OCI-LY3 (cell line): ENCODE measurements around the gene D2HGDH.
A peak's percentile ranks its signal among the peaks of the same experiment; 100 is the strongest.

Experiments
- H2AFZ ChIP-seq: fragments of 200-600, 300-600 bp; shearing (Covaris generic); 2 replicates; pipeline ENCODE4 v1.6.0; 2014; ENCODE audit warnings: antibody characterized with exemption, low read depth, low read length
- H3K27ac ChIP-seq: fragments of 200-600, 300-600 bp; sonication (generic); 2 replicates; pipeline ENCODE4 v1.5.1; 2014; ENCODE audit warnings: mild to moderate bottlenecking, low read length, moderate library complexity, mixed read lengths
- H3K27me3 ChIP-seq: fragments of 200-600, 300-600 bp; sonication (generic); 2 replicates; pipeline ENCODE4 v1.6.1; 2014; ENCODE audit warnings: low read depth, low read length, mixed read lengths
- H3K36me3 ChIP-seq: fragments of 200-600, 300-600 bp; sonication (generic); replicated peaks from 2 replicates; pipeline ENCODE3; 2014; ENCODE audit warnings: low read depth, low read length, mixed read lengths
- H3K4me1 ChIP-seq: fragments of 300-600, 200-600 bp; sonication (generic); 2 replicates; pipeline ENCODE4 v1.6.1; 2014; ENCODE audit warnings: low read length, mixed read lengths
- H3K4me2 ChIP-seq: fragments of 200-600, 300-600 bp; sonication (generic); 2 replicates; pipeline ENCODE4 v1.6.1; 2014; ENCODE audit warnings: low read length, mixed read lengths
- H3K4me3 ChIP-seq: fragments of 300-600, 200-600 bp; sonication (generic); 2 replicates; pipeline ENCODE4 v1.5.1; 2014; ENCODE audit warnings: antibody characterized with exemption, mild to moderate bottlenecking, low read length, moderate library complexity
- H3K79me2 ChIP-seq: fragments of 300-600, 200-600 bp; shearing (Covaris generic); 2 replicates; pipeline ENCODE4 v1.6.1; 2014; ENCODE audit warnings: mild to moderate bottlenecking, low read length, mixed read lengths
- H3K9ac ChIP-seq: fragments of 300-600, 200-600 bp; shearing (Covaris generic); 2 replicates; pipeline ENCODE4 v1.6.0; 2014; ENCODE audit warnings: mild to moderate bottlenecking, low read length, moderate library complexity
- H3K9me3 ChIP-seq: fragments of 200-600, 300-600 bp; shearing (Covaris generic); 2 replicates; pipeline ENCODE4 v1.6.1; 2014; ENCODE audit warnings: low read length, mixed read lengths; ENCODE audit not compliant: insufficient read depth
- H4K20me1 ChIP-seq: fragments of 200-600, 300-600 bp; sonication (generic); 2 replicates; pipeline ENCODE4 v1.6.1; 2016; ENCODE audit warnings: low read length, mixed read lengths; ENCODE audit not compliant: insufficient read depth
- CTCF ChIP-seq: fragments of 200-600, 300-600 bp; sonication (generic); IDR thresholded peaks from 2 replicates; pipeline ENCODE4 v1.5.1; 2014; ENCODE audit warnings: antibody characterized with exemption, low read length, low read depth
- EZH2phosphoT487 ChIP-seq: fragments of 200-600 bp; shearing (Covaris generic); IDR thresholded peaks from 2 replicates; pipeline ENCODE4 v1.6.1; 2018; ENCODE audit warnings: antibody characterized with exemption, mixed run types, low read depth

The D2HGDH gene

GRCh38 chr2:241690202-241690717, 44.2 kb upstream of the D2HGDH start:
- peaks cover 37% of the 10 kb centered on the region for H3K79me2 ChIP-seq
- H3K36me3 ChIP-seq, result peaks cover 12% of the 10 kb centered on the region
- H3K27me3 ChIP-seq, result no peaks in the 10 kb centered on the region

GRCh38 chr2:241692448-241692847, 42.0 kb upstream of the D2HGDH start:
- H3K36me3 ChIP-seq, result peaks cover 12% of the 10 kb centered on the region
- peaks cover 8% of the 10 kb centered on the region for H3K4me1 ChIP-seq
- H3K4me3 ChIP-seq, result no peak overlapping the region
- no peak overlapping the region for H3K9ac ChIP-seq
- H3K9me3 ChIP-seq, result no peaks in the 10 kb centered on the region
- peaks cover 18% of the 10 kb centered on the region for H3K79me2 ChIP-seq
- no peaks in the 10 kb centered on the region for H4K20me1 ChIP-seq
- no peak overlapping the region for H3K27ac ChIP-seq
- TF ChIP-seq CTCF, result no peak
- TF ChIP-seq EZH2phosphoT487, result no peak
- H3K4me2 ChIP-seq, result no peak overlapping the region
- no peaks in the 10 kb centered on the region for H3K27me3 ChIP-seq
- no peak overlapping the region for H2AFZ ChIP-seq

More at GRCh38 chr2:241690202-241690717, 44.2 kb upstream of the D2HGDH start:
- no peak overlapping the region for H3K4me2 ChIP-seq
- no peak overlapping the region for H3K9ac ChIP-seq
- peaks cover 14% of the 10 kb centered on the region for H3K4me1 ChIP-seq
- no peaks in the 10 kb centered on the region for H3K9me3 ChIP-seq
- no peak overlapping the region for H2AFZ ChIP-seq
- H3K27ac ChIP-seq, result no peak overlapping the region
- no peak for TF ChIP-seq EZH2phosphoT487
- no peak for TF ChIP-seq CTCF
- H4K20me1 ChIP-seq, result no peaks in the 10 kb centered on the region
- no peak overlapping the region for H3K4me3 ChIP-seq

- TF ChIP-seq CTCF (no peak), EZH2phosphoT487 (no peak)
- Histone ChIP-seq H3K79me2 (peaks cover 4% of the 10 kb centered on the region; the same call in 1 of the 2 replicates), H3K27me3 (no peaks in the 10 kb centered on the region), H3K36me3 (no peaks in the 10 kb centered on the region), H3K9ac (no peak overlapping the region), H3K4me3 (no peak overlapping the region), H4K20me1 (no peaks in the 10 kb centered on the region), H2AFZ (no peak overlapping the region), H3K27ac (no peak overlapping the region), H3K4me2 (no peak overlapping the region), H3K9me3 (no peaks in the 10 kb centered on the region), H3K4me1 (peaks cover 13% of the 10 kb centered on the region)
These were observed 38.8 kb upstream of the D2HGDH start for GRCh38 chr2:241695651-241696050.

GRCh38 chr2:241701149-241701398, 33.4 kb upstream of the D2HGDH start:
- Histone ChIP-seq H3K36me3 (peaks cover 8% of the 10 kb centered on the region), H3K27ac (peak overlapping the region; percentile 79), H3K4me3 (peak overlapping the region; percentile 86), H3K9me3 (no peaks in the 10 kb centered on the region), H4K20me1 (peaks cover 8% of the 10 kb centered on the region; the same call in 1 of the 2 replicates), H3K4me1 (peaks cover 20% of the 10 kb centered on the region), H3K4me2 (peak overlapping the region; percentile 66), H3K79me2 (peaks cover 26% of the 10 kb centered on the region), H3K9ac (peak overlapping the region; percentile 77), H3K27me3 (no peaks in the 10 kb centered on the region), H2AFZ (no peak overlapping the region)
- TF ChIP-seq CTCF (no peak; the same call in none of the 2 replicates), EZH2phosphoT487 (no peak)
